Measurements from ENCODE around the gene ASF1B. TPM values are rescaled to one million over a fixed set of nuclear protein-coding genes. Genes with fewer than 3 reads are reported as not detected.
A peak's percentile ranks its signal among the peaks of the same experiment; 100 is the strongest.

The ASF1B gene
- total RNA-seq, 2 donors from 2014 or later, result 0.14 to 1.1 TPM

- ATAC-seq (ENCODE audit: insufficient number of reproducible peaks, low FRiP score, low read depth) (peak; percentile 76), DNase-seq (ENCODE audit: low spot score) (no peak)
- Histone ChIP-seq H3K27me3 (replicated peaks; ENCODE audit: insufficient read depth) (no peaks in the 10 kb centered on the region), H3K4me3 (peak overlapping the region; percentile 37), H3K9me3 (no peaks in the 10 kb centered on the region), H3K36me3 (peaks cover 15% of the 10 kb centered on the region), H3K27ac (peak overlapping the region; percentile 88 to 91), H3K4me1 (ENCODE audit: control insufficient read depth in 1 of 2, low read depth in 2 of 2) (peaks cover 27 to 60% of the 10 kb centered on the region in 2 donors)
- no peak for TF ChIP-seq CTCF (IDR thresholded peaks at IDR 0.05)
These were observed 28.6 kb downstream of the ASF1B start for GRCh38 chr19:14107581-14108461.

DNA sequence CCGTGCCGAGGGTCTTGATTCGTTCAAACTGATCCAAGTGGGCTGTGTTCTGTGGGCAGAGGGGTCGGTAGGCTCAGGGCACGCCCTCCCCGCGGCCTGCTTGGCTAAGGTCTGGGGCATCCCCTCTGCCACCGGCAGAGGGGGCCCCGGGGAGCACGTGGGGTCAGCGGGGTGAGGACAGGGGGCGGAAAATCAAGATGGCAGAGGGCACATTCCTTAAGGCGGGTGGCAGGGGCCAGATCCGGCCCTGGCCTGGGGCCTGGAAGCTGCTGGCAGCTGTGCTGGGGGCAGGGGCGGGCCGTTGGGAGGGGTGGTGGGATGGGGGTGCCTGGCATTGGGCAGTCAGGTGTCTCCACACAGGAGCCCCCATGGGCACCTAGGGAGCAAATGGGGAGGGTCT, 29.5 kb downstream of the ASF1B start:
- no peak overlapping the region for H3K4me3 ChIP-seq
- H3K4me1 ChIP-seq (ENCODE audit: control insufficient read depth in 1 of 2, low read depth in 2 of 2), result peaks cover 17 to 51% of the 10 kb centered on the region in 2 donors
- ATAC-seq (ENCODE audit: insufficient number of reproducible peaks, low FRiP score, low read depth) (no peak), DNase-seq (ENCODE audit: low spot score) (no peak)
- no peaks in the 10 kb centered on the region for H3K27me3 ChIP-seq (replicated peaks; ENCODE audit: insufficient read depth)
- TF ChIP-seq CTCF (IDR thresholded peaks at IDR 0.05), result no peak
- H3K9me3 ChIP-seq, result no peaks in the 10 kb centered on the region
- peak overlapping the region; percentile 88 to 91 for H3K27ac ChIP-seq
- peaks cover 25% of the 10 kb centered on the region for H3K36me3 ChIP-seq

- no peak for DNase-seq (ENCODE audit: low spot score)
- Histone ChIP-seq H3K4me1 (ENCODE audit: control insufficient read depth in 1 of 2, low read depth in 2 of 2) (peaks cover 13 to 40% of the 10 kb centered on the region in 2 donors), H3K27ac (peak overlapping the region in 1 of 2 donors; percentile 91), H3K9me3 (no peaks in the 10 kb centered on the region), H3K27me3 (replicated peaks; ENCODE audit: insufficient read depth) (no peaks in the 10 kb centered on the region), H3K36me3 (peaks cover 35% of the 10 kb centered on the region), H3K4me3 (no peak overlapping the region)
- no peak for TF ChIP-seq CTCF (IDR thresholded peaks at IDR 0.05)
- ATAC-seq (ENCODE audit: insufficient number of reproducible peaks, low FRiP score, low read depth), result no peak
These were observed 30.7 kb downstream of the ASF1B start for GRCh38 chr19:14105680-14106079.

- no peak for TF ChIP-seq CTCF (IDR thresholded peaks at IDR 0.05)
- H3K36me3 ChIP-seq, result peaks cover 38% of the 10 kb centered on the region
- no peak overlapping the region for H3K4me3 ChIP-seq
- DNase-seq (ENCODE audit: low spot score), result no peak
- no peaks in the 10 kb centered on the region for H3K27me3 ChIP-seq (replicated peaks; ENCODE audit: insufficient read depth)
- no peaks in the 10 kb centered on the region for H3K9me3 ChIP-seq
- H3K27ac ChIP-seq, result no peak overlapping the region
- no peak for ATAC-seq (ENCODE audit: insufficient number of reproducible peaks, low FRiP score, low read depth)
- peaks cover 10 to 18% of the 10 kb centered on the region in 2 donors for H3K4me1 ChIP-seq (ENCODE audit: control insufficient read depth in 1 of 2, low read depth in 2 of 2)
These were observed 33.1 kb downstream of the ASF1B start for GRCh38 chr19:14103310-14103709.

GRCh38 chr19:14102756-14103155, 33.6 kb downstream of the ASF1B start:
- no peak overlapping the region for H3K27ac ChIP-seq
- H3K4me1 ChIP-seq (ENCODE audit: control insufficient read depth in 1 of 2, low read depth in 2 of 2), result peaks cover 5 to 13% of the 10 kb centered on the region in 2 donors
- H3K4me3 ChIP-seq, result no peak overlapping the region
- no peak for ATAC-seq (ENCODE audit: insufficient number of reproducible peaks, low FRiP score, low read depth)
- no peaks in the 10 kb centered on the region for H3K27me3 ChIP-seq (replicated peaks; ENCODE audit: insufficient read depth)
- peaks cover 42% of the 10 kb centered on the region for H3K36me3 ChIP-seq
- no peak for TF ChIP-seq CTCF (IDR thresholded peaks at IDR 0.05)
- H3K9me3 ChIP-seq, result no peaks in the 10 kb centered on the region
- DNase-seq (ENCODE audit: low spot score), result no peak
